GM04503 (cell line): ENCODE results near the gene SMCO4.

ENCODE experiments used
- DNase-seq: peaks from one replicate; pipeline ENCODE4 v3.0.0-alpha.2; 2012; ENCODE audit warnings: low read depth

SMCO4 gene

DNA sequence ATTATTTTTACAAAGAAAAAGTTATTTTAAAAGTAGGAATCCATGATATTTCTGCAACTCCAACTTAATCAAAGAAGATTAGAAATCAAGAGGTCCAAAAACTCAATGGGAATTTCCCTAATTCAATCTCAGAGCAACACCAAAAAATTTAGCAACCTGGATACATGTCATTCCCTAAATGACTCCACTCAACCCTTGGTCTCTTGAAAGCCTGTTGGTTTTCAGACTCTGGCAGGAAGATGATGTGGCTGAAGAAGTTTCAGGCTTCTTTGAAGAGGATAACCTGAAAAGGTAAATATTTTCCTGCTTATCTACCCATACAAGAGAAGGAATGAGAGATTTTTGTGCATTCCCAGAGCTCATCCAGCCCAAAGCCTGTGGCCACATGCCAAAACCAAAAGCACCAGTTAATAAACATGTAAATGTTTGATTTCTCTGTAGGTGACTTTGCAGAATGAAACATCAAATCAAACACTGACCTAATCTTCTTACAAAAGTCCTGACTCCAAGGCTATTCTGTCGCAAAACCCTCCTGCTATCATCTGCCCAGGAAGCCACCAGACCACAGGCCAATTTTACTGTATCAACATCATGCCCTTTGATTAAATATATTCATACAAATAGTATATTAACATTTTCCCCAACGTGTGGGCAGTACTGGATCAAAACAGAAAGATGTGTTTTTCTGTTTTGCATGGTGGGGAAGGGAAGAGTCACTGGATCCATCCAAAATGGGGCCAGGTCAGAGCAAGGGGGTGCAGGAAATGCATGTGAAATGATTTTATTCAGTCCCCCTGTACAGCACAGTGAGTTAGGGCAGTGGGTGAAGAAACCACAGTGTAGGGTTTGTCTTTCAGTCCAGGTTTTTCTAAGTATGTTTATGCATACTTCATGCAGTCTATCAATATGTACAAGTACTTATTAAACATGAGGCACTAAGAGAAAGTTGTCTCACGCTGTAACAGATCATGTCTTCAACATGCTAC lies 38.8 kb downstream of the SMCO4 start:
- no peak for DNase-seq

- no peak for DNase-seq
These were observed 41.3 kb downstream of the SMCO4 start for GRCh38 chr11:93501856-93502255.

DNA sequence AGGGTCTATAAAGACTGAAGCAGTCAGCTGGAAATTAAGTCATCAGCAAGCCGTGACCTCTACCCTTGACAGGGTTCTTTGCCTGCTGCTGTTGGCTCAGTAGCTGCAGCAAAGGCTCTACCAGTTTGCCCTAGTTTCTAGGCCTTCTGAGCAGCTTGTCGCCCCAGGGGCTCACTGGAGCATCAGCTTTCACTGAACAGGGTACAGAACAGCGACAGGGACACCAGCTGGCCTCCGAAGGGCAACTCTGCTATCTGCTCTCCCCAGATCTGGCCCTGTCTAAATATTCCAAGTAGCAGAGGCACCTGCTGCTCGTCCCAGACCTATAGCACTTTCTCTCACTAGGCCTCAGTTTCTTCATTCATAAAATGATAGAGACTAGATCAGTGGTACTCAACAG lies 42.4 kb downstream of the SMCO4 start:
- no peak for DNase-seq

- DNase-seq: no peak
These were observed 44.5 kb downstream of the SMCO4 start for GRCh38 chr11:93498641-93499040.

- no peak for DNase-seq
These were observed 45.0 kb downstream of the SMCO4 start for GRCh38 chr11:93498161-93498560.

GRCh38 chr11:93497596-93497995 lies 45.6 kb downstream of the SMCO4 start:
- DNase-seq: no peak

DNA sequence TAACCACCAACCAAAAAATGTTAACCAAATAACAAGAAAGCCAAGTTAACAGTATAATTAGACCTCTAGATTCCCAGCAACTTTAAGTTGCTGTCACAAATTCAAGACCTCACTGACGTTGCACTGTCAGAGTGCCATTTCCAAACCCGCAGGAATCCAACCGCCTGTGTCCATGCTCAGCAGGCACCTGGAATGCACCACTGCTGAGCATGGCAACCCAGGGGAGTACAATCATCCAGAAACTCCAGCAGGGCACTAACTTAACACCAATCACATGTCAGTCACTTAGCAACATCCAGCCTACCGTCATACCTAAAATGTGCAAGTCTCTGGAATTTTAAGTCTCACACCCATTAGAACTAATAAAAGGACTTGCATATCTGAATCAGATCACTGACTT lies 48.8 kb downstream of the SMCO4 start:
- no peak for DNase-seq

DNA sequence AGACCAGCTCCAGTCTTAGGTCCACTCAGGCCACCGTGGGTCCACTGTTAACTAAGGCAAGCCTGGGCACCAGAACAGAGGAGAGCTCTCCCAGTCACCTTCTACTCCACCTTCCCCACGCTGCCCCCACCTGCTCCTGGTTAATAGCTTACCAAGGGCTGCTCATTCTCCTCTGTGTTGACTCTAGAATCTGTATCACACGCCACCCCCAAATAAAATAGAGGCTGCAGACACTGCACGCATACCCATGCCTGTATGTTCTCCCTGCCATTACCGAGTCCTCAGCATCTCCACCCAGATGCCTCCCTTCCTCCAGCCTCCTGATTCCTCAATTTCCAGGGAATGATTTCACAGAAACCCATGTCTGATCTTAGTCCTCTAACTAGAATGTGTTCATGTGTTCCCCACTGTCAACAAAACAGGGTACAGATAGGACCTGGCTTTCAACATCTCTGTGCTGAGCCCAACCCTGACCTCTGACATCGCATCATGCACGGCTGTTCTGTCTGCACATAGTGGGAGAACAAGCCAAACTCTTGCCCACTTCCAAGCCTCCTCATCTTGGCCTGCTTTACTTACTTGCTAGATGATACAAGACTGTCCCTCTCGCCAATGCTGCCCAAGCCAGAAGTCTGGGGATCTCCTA lies 49.8 kb downstream of the SMCO4 start:
- DNase-seq: no peak

DNA sequence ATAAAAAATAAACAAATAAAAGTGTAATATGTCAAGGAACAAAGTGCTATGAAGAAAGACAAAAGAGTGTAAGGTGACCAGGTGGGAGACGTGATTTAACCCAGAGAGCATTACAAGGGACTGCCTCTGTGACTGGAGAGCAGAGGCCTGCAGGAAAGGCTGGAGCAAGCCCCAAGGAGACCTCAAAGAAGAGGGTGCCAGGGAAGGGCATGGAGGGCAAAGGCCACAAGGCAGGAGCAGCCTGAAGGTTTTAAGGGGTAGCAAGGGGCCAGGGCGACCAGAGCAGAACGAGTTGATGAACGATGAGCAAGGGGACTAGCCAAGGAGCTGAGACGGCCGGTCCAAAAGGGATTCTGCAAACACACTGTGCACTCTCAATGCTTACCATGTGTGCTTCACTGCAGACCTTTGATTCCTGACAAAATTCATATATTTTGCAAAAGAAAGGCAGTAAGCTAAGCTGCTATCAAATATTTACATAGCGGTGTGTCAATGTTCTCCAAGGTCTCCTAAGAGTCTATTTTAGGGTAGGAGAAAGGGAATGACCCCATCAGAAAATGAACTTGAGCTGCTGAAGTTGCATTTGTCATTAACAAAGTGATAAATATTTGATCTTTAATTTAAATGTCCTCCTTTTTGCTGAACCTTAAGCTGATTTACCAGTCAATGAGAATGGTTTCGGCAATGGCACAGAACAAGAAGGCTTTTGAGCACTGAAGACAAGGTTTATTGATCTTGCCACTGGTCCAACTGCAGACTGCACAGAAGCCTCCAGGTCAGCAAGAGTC lies 50.5 kb downstream of the SMCO4 start:
- no peak for DNase-seq

DNA sequence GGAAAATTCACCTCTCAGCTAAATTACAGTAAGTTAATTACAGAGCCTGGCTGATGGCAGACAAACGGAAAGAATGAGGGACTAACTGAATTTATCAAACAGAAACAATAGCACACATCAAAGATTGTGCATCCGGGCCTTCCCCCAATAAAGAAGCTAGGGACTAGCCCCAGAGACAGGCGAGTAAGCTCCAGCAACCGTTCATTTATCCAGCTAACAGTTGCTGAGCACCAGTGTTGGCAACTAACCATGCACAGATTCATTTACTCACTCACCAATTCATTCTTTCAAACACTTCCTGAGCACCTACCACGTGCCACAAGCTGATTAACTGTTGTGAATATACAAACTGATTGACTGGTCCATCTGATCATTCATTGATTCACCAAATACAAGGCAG lies 51.2 kb downstream of the SMCO4 start:
- DNase-seq: no peak

DNA sequence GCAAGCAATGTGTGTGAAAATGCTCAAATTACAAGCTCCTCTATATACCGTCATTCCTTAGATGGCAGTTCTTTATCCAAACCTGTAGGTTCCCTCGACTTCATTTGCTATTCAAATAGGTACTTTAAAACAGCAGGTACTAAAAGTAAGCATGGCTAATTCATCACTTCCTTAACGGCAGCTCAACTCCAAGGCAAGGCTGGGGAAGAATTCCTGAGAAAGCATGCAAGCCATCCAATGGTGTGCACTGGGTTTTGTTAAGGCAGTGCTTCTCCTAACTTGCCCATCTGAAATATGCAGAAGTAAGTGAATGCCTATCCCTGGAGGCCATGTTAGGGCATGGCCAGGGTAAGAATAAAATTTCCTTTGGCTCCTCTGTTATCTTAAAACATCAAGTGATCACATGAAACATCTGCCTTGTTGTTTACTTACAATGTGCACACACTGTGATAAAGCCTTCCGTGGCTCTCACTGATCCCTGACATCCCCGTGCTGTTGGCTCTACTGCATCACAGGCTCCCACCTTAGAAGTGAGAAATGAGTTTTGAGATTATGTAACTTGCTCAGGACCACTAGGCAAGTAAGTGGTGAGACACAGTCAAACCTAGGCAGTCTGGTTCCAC lies 52.1 kb downstream of the SMCO4 start:
- DNase-seq: no peak

GRCh38 chr11:93489841-93490240 lies 53.4 kb downstream of the SMCO4 start:
- no peak for DNase-seq

DNA sequence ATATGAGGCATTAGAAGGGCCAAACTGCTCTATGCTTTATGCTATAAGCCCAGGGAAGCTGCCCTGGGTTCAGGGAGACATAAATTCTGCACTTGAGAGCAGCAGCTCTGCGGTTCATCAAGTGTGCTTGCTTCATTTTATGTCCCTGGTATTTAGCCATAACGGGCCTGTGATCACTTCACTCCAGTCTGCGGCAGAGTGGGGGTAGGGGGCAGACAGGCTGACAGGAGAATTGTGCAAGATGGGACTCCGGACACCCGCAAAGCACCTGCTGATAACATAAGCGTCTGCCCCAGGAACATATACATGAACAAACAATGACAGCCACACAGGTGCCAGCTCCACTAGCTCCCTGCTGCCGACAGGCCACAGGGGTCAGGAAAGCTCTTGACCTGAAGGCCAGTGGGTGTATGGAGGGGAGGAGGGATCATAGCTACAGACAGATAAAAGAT lies 56.1 kb downstream of the SMCO4 start:
- DNase-seq: no peak

- DNase-seq: no peak
These were observed 57.2 kb downstream of the SMCO4 start for GRCh38 chr11:93485983-93486382.

DNA sequence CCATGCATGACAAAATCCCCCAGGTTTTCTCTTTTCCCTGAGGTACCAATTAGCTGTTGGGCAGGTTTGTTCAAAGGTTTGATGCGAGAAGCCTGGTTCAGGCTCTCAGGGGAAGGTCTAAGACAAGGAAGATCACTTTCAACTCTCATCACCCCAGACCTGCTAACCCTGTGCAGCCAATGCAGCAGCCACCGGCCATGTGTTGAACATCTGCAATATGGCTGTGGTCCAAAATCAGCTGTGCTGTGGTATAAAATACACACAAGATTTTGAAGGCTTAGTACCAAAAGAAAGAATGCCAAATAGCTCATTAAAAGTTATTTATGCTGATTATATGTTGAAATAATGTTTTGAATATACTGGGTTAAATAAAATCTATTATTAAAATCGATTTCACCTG lies 58.5 kb downstream of the SMCO4 start:
- DNase-seq: peak; percentile 10

DNA sequence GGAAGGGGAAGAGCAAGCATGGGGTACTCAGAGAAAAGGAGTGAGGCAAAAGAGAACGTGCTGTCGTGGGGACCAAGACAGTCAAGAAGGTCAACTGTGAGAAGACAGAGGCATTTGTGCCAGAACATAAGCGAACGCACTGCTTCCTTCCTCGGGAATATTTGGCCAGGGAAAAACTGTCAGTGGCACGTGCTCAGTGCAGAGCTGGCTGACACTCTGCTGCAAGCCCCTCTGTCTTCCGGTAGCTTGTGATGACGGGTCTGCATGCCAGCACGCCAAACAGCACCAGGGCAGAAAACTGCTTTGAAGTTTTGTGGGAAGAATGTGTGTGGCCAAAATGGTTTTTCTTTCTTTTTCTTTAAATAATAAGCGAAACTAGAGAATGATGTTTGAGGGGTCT lies 60.6 kb downstream of the SMCO4 start:
- no peak for DNase-seq

DNA sequence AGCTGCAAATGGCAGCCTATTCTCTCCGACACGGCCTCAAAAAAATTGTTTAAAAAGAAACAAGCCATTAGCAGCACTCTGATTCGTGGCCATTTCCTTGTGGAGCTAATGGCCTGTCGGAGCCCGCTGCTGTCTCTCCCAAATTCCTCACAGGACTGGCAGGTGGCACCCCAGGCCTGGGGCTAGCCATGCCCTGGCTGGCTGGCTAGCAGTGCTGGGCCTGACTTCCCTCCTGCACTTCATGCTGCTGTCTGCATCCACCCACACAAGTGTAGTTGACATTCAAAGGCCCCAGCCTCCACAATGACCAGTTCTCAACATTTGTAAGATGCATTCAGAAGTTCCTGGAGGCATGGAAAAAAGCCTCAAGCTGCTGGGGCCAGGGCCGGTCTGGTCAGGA lies 61.5 kb downstream of the SMCO4 start:
- no peak for DNase-seq

GRCh38 chr11:93481279-93481678 lies 61.9 kb downstream of the SMCO4 start:
- DNase-seq: no peak

- DNase-seq: no peak
These were observed 62.4 kb downstream of the SMCO4 start for GRCh38 chr11:93480756-93481155.

GRCh38 chr11:93480256-93480655 lies 62.9 kb downstream of the SMCO4 start:
- DNase-seq: no peak

DNA sequence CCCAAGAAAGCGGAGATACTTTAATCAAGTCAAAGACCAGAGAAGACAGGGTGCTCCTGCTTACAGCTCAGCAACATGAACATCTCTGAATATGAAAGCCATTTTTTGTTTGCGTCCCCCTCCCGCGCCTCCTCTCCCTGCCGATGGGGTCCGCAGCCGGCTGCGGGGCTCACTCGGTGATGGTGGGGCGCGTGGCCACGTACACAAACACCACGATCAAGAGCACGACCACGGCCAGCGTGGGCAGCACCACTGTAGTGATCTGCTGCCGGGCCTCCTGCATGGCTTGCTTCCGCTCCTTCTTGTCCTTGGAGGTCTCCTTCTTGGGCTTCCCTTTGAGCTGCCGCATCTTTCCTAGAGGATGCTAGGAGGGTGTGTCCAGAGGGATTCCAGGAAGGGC lies 64.3 kb downstream of the SMCO4 start:
- DNase-seq: no peak

- DNase-seq: no peak
These were observed 65.4 kb downstream of the SMCO4 start for GRCh38 chr11:93477684-93478234.
